NCI-H1930 (cell line): ENCODE results near the gene SLC16A5.
"Not testable (repeated sequence)": the region's sequence is repeated elsewhere in the genome, so short reads cannot be mapped to it uniquely, and the experiment has no call there.

ENCODE experiments used
- DNase-seq, 2 experiments: peaks; one replicate each; lab custom pipeline; 2025; lab: John Stamatoyannopoulos, UW

The SLC16A5 gene

GRCh38 chr17:75064460-75064859, 23.3 kb upstream of the SLC16A5 start:
- DNase-seq = no peak

- no peak for DNase-seq
Measured at GRCh38 chr17:75064867-75065561, 22.7 kb upstream of the SLC16A5 start.

GRCh38 chr17:75065562-75066151, 22.1 kb upstream of the SLC16A5 start:
- no peak for DNase-seq

- DNase-seq = no peak
Measured at GRCh38 chr17:75067856-75068255, 19.9 kb upstream of the SLC16A5 start.

GRCh38 chr17:75068750-75069149, 19.0 kb upstream of the SLC16A5 start:
- no peak for DNase-seq

GRCh38 chr17:75069783-75070182, 18.0 kb upstream of the SLC16A5 start:
- no peak for DNase-seq

- not testable (repeated sequence) for DNase-seq
Measured at GRCh38 chr17:75071478-75072271, 16.1 kb upstream of the SLC16A5 start.

- DNase-seq = not testable (repeated sequence)
Measured at GRCh38 chr17:75072909-75073308, 14.8 kb upstream of the SLC16A5 start.

- no peak for DNase-seq
Measured at GRCh38 chr17:75073618-75074047, 14.1 kb upstream of the SLC16A5 start.

GRCh38 chr17:75074532-75074931, 13.2 kb upstream of the SLC16A5 start:
- DNase-seq = no peak

- DNase-seq = no peak
Measured at GRCh38 chr17:75075597-75076336, 12.0 kb upstream of the SLC16A5 start.

- DNase-seq = no peak
Measured at GRCh38 chr17:75077072-75077495, 10.7 kb upstream of the SLC16A5 start.

- DNase-seq = peak; percentile 48 to 71
Measured at GRCh38 chr17:75077496-75078283, 10.1 kb upstream of the SLC16A5 start.

GRCh38 chr17:75078284-75079022, 9.3 kb upstream of the SLC16A5 start:
- DNase-seq = no peak

GRCh38 chr17:75079023-75079373, 8.8 kb upstream of the SLC16A5 start:
- no peak for DNase-seq

GRCh38 chr17:75081611-75082540, 5.9 kb upstream of the SLC16A5 start:
- no peak for DNase-seq

GRCh38 chr17:75082683-75083082, 5.1 kb upstream of the SLC16A5 start:
- DNase-seq = no peak

GRCh38 chr17:75084039-75084660, 3.6 kb upstream of the SLC16A5 start:
- DNase-seq = no peak

GRCh38 chr17:75086496-75087181, 1.1 kb upstream of the SLC16A5 start:
- DNase-seq = no peak
